BJ (cell line): ENCODE data around the gene LY6G5C. TPM values are rescaled to one million over a fixed set of nuclear protein-coding genes. Genes with fewer than 3 reads are reported as not detected.

Experiments used
- CTCF ChIA-PET: fragments of 350-600 bp; formaldehyde crosslinking; extraction: SDS; loops from one replicate; lab custom pipeline; 2021; ENCODE audit warnings: antibody characterized with exemption, inconsistent platforms; lab: Yijun Ruan, JAX
- POLR2A ChIA-PET: fragments of 300-600 bp; sonication (Branson Sonifier 250); formaldehyde crosslinking; extraction: SDS; loops from one replicate; lab custom pipeline; 2021; ENCODE audit warnings: antibody characterized with exemption; lab: Charles Lee
- DNase-seq: peaks from one replicate; pipeline ENCODE4 v3.0.0-alpha.2; 2011; ENCODE audit warnings: low read depth
- H3K27me3 ChIP-seq: 2 replicates; pipeline ENCODE4 v1.6.0; 2011; ENCODE audit warnings: low read length; ENCODE audit not compliant: control insufficient read depth, insufficient read depth
- H3K36me3 ChIP-seq: 2 replicates; pipeline ENCODE4 v1.5.1; 2011; ENCODE audit warnings: low read length; ENCODE audit not compliant: control insufficient read depth, insufficient read depth
- H3K4me3 ChIP-seq: 2 replicates; pipeline ENCODE4 v1.5.1; 2011; ENCODE audit warnings: low read depth, mild to moderate bottlenecking, control low read depth, low read length
- polyA plus RNA-seq: library from polyadenylated mRNA; depleted of rRNA; stranded (reverse); fragments of >200 nt; gene quantifications from 2 replicates; pipeline ENCODE4 v1.2.3, GENCODE V29; 2011
- TF ChIP-seq, protein P1 (sequence below): IDR thresholded peaks from 2 replicates; pipeline ENCODE4 v1.5.1; 2011; ENCODE audit warnings: low read depth, mild to moderate bottlenecking, control low read depth, inconsistent platforms, low read length, moderate library complexity; ENCODE audit not compliant: insufficient read depth

Gene LY6G5C
- polyA plus RNA-seq, 1 experiment: 3.6 TPM

DNA sequence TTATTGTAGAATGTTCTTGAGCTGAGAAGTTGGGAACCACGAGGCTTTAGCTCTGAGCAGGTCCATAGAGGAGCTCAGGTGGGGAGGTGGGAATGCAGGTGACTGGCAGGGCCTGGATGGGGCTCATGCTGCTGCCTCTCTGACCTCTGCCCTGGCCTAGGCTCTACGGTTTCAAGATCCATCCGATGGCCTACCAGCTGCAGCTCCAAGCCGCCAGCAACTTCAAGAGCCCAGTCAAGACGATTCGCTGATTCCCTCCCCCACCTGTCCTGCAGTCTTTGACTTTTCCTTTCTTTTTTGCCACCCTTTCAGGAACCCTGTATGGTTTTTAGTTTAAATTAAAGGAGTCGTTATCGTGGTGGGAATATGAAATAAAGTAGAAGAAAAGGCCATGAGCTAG, 11.2 kb downstream of the LY6G5C start, which contains the start of gene LY6G5B:
LY6G5B (plus strand) TSS at position 301 of the 400 bp plus-strand sequence. CDS start 975 bp downstream, outside the sequence.
- ChIA-PET CTCF (interaction anchor here (0.9 kb wide), 1 partner anchor 161 kb away, joined by 4 read pairs; no protein-coding TSS in a partner anchor), POLR2A (no interaction called here)
- TF ChIP-seq, protein P1, sequence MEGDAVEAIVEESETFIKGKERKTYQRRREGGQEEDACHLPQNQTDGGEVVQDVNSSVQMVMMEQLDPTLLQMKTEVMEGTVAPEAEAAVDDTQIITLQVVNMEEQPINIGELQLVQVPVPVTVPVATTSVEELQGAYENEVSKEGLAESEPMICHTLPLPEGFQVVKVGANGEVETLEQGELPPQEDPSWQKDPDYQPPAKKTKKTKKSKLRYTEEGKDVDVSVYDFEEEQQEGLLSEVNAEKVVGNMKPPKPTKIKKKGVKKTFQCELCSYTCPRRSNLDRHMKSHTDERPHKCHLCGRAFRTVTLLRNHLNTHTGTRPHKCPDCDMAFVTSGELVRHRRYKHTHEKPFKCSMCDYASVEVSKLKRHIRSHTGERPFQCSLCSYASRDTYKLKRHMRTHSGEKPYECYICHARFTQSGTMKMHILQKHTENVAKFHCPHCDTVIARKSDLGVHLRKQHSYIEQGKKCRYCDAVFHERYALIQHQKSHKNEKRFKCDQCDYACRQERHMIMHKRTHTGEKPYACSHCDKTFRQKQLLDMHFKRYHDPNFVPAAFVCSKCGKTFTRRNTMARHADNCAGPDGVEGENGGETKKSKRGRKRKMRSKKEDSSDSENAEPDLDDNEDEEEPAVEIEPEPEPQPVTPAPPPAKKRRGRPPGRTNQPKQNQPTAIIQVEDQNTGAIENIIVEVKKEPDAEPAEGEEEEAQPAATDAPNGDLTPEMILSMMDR: no peak
- Histone ChIP-seq H3K27me3 (no peaks in the 10 kb centered on the region), H3K36me3 (peaks cover 47% of the 10 kb centered on the region), H3K4me3 (no peak within 1 kb of the TSS)
- DNase-seq: no peak

DNA sequence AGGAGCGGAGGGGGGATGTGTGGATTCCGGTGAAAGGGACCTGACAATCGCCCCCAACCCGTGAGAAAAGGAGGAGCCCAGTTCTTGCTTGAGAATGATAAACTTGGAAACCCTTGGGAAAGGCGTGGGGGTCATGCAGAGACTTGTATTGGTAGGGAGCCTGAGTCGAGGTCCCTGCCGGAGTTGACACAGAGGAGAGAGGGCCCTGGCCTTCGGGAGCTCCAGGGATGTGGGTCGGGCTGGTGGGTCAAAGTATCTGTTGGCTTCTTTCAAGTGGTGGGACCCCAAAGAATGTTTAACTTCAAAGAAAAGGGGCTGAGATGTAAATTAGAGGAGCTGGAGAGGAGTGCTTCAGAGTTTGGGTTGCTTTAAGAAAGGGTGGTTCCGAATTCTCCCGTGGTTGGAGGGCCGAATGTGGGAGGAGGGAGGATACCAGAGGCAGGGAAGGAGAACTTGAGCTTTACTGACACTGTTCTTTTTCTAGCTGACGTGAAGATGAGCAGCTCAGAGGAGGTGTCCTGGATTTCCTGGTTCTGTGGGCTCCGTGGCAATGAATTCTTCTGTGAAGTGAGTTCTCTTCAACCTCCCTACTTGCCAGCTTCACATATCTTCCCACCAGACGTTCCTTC, 14.4 kb downstream of the LY6G5C start:
- Histone ChIP-seq H3K4me3 (peak overlapping the region; percentile 91), H3K27me3 (no peaks in the 10 kb centered on the region), H3K36me3 (peaks cover 42% of the 10 kb centered on the region)
- POLR2A ChIA-PET: no interaction called here
- TF ChIP-seq, protein P1: no peak
- DNase-seq: no peak
- CTCF ChIA-PET: interaction anchor here (0.8 to 1.0 kb wide), 3 partner anchors 120 to 1172 kb away, joined by 3 to 4 read pairs (median 3); partner anchors contain the start of genes ATP6V1G2 and TAP2

DNA sequence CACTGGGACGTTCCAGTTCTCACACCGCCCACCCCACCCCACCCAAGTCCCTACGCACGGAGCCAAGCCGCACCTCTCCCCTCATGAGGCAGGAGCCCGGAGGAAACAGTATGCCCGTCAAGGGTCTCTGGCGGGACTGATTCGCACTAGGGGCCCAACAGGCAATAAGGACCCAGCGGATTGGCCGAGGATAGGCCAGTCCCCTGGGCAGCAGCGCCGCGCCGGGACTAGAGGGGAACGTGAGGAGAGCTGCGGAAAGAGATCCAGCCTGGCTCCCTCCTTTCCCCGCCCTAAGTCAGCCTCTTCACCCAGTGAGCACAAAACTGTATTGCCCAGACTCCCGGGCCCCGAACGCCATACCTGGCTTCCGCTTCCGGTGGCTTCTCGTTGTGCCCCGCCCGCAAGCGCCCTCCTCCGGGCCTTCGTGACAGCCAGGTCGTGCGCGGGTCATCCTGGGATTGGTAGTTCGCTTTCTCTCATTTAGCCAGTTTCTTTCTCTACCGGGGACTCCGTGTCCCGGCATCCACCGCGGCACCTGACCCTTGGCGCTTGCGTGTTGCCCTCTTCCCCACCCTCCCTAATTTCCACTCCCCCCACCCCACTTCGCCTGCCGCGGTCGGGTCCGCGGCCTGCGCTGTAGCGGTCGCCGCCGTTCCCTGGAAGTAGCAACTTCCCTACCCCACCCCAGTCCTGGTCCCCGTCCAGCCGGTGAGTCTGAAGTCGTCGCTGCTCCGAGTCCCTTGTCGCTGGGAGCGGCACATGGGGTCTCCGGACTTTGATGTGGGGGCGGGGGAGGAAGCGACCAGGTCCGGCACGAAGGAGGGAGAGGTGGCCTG, 15.1 kb downstream of the LY6G5C start, which contains the start of gene CSNK2B:
CSNK2B (plus strand) TSS at position 580 of the 836 bp plus-strand sequence. CDS start 752 bp downstream, outside the sequence.
- ChIA-PET CTCF (interaction anchor here (0.8 to 0.9 kb wide), 2 partner anchors 119 to 124 kb away, joined by 4 read pairs; partner anchors contain the start of gene ATP6V1G2), POLR2A (no interaction called here)
- Histone ChIP-seq H3K27me3 (no peaks in the 10 kb centered on the region), H3K4me3 (peak within 1 kb of the TSS; percentile 91), H3K36me3 (peaks cover 37% of the 10 kb centered on the region)
- peak; percentile 89 for DNase-seq
- TF ChIP-seq, protein P1: no peak

DNA sequence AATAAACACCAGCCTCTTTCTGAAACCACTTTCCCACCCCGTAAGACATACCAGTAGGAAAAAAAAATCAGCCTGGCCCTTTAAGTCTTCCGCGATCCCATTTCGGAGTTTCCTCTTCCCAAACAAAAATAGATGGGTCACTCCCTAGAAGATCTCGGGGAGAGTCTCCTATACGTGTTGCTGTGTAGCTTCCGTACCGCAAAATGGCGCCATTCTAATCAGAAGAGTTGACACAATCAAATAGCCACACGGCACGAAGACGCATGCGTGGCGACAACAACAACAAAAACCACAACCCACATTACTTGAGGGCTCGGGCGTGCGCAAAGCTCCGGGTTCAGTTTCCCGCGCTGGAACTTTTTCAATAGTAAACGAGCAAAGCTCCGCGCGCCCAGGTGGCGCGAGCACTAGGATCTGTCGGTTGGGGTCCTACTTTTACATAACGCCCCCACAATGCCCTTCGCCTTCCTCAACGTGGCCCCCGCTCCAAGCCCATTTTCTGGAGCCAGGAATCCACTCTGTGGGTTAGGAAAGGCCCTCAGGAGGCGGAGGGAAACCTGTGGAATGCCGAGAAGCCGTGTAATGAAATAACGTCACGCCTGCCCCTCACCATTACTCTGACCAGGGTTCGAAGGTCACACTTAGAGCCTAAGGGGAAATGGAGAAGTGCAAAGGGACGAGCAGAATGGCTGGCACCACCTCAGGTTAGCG, 15.9 kb downstream of the LY6G5C start, which contains the start of gene GPANK1:
GPANK1 (minus strand) TSS at position 208 of the 711 bp plus-strand sequence. CDS start 519 bp downstream, outside the sequence.
- ChIA-PET POLR2A (interaction anchor here (0.8 kb wide), 2 partner anchors 149 to 198 kb away, joined by 3 read pairs; partner anchors contain the start of gene NEU1), CTCF (interaction anchor here (0.7 to 0.8 kb wide), 3 partner anchors 10 to 157 kb away, joined by 3 to 4 read pairs (median 4); partner anchors contain the start of gene APOM)
- Histone ChIP-seq H3K27me3 (no peaks in the 10 kb centered on the region), H3K36me3 (peaks cover 31% of the 10 kb centered on the region), H3K4me3 (peak within 1 kb of the TSS; percentile 91)
- DNase-seq: peak; percentile 76
- TF ChIP-seq, protein P1: no peak
